Muscle layer of colon (tissue), 2 donors: ENCODE data around the gene DNAI4.

ENCODE experiments used
- H3K27ac ChIP-seq: one replicate; pipeline ENCODE4 v1.7.0; 2013; ENCODE audit warnings: low read depth, mild to moderate bottlenecking, low read length, moderate library complexity
- H3K27me3 ChIP-seq, 2 donors: one replicate each; pipeline ENCODE4 v1.7.0; 2013; ENCODE audit warnings: low read length in 2 of 2, mild to moderate bottlenecking in 2 of 2; ENCODE audit not compliant: insufficient read depth in 2 of 2, control insufficient read depth in 1 of 2
- H3K36me3 ChIP-seq: one replicate; pipeline ENCODE4 v1.7.0; 2013; ENCODE audit warnings: mild to moderate bottlenecking, low read length; ENCODE audit not compliant: insufficient read depth
- H3K4me1 ChIP-seq: one replicate; pipeline ENCODE4 v1.7.0; 2013; ENCODE audit warnings: mild to moderate bottlenecking, low read length; ENCODE audit not compliant: insufficient read depth
- H3K4me3 ChIP-seq, 2 donors: one replicate each; pipeline ENCODE4 v1.7.0; 2013; ENCODE audit warnings: low read length in 2 of 2, low read depth in 1 of 2, mild to moderate bottlenecking in 1 of 2, moderate library complexity in 1 of 2
- H3K9ac ChIP-seq: one replicate; pipeline ENCODE4 v1.7.0; 2013; ENCODE audit warnings: low read length
- H3K9me3 ChIP-seq: one replicate; pipeline ENCODE4 v1.7.0; 2013; ENCODE audit warnings: mild to moderate bottlenecking, low read length
- donor health status: abdominal sarcoma.
- donor health status: Adenocarcinoma of cecum.

Gene DNAI4

DNA sequence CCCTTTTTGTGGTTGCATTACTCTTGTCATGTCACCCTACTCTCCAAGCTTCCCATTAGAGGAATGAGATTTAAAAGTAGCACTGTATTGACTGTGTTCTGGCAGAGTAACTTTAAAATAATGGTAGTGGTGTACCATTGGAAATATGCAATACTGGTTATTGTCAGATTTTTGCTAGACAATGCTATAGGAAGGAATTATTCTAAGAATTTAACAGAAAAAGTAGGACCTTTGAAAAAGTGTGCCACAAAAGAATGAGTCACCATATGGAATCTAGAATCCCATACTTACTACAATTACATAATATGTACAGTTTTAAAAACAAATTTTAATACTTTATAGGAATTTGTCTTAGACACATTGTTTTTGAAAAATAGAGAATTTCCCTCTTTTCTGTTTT is 14.0 kb upstream of the DNAI4 start:
- no peak overlapping the region for H3K9ac ChIP-seq
- no peak overlapping the region for H3K4me3 ChIP-seq
- H3K9me3 ChIP-seq: no peaks in the 10 kb centered on the region
- H3K36me3 ChIP-seq: no peaks in the 10 kb centered on the region
- H3K27me3 ChIP-seq: no peaks in the 10 kb centered on the region
- peaks cover 30% of the 10 kb centered on the region for H3K4me1 ChIP-seq
- no peak overlapping the region for H3K27ac ChIP-seq

DNA sequence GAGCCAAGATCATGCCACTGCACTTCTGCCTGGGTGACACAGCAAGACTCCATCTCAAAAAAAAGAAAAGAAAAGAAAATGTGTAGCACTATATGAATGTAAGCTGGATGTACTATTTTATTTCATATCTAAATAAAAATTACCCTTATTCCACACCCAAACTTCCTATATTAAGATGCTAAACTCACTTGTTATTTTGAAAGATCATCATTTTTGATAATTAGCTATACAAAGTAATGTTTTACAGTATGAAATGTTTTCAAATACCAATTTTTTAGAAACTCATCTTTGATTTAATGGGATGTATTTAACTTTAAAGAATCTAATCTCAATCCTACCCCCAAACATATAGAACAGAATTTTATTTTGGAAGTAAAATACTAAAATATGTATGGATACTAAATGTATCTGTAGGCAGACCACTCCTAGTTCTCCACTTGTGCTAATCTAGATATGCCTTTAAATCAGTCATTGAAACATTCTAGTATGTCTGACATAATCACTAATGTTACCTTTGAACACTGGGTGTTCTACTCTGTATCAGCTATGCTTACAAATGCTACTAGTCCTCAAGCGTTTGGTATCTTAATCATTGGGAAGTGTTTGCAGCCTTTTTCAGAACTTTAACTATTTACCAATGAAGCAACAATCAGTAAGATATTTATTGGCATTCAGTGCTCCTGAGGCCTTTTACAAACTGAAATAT is 13.0 kb upstream of the DNAI4 start:
- Histone ChIP-seq H3K36me3 (no peaks in the 10 kb centered on the region), H3K27ac (no peak overlapping the region), H3K9me3 (no peaks in the 10 kb centered on the region), H3K27me3 (no peaks in the 10 kb centered on the region), H3K9ac (no peak overlapping the region), H3K4me1 (peaks cover 38% of the 10 kb centered on the region), H3K4me3 (no peak overlapping the region)

DNA sequence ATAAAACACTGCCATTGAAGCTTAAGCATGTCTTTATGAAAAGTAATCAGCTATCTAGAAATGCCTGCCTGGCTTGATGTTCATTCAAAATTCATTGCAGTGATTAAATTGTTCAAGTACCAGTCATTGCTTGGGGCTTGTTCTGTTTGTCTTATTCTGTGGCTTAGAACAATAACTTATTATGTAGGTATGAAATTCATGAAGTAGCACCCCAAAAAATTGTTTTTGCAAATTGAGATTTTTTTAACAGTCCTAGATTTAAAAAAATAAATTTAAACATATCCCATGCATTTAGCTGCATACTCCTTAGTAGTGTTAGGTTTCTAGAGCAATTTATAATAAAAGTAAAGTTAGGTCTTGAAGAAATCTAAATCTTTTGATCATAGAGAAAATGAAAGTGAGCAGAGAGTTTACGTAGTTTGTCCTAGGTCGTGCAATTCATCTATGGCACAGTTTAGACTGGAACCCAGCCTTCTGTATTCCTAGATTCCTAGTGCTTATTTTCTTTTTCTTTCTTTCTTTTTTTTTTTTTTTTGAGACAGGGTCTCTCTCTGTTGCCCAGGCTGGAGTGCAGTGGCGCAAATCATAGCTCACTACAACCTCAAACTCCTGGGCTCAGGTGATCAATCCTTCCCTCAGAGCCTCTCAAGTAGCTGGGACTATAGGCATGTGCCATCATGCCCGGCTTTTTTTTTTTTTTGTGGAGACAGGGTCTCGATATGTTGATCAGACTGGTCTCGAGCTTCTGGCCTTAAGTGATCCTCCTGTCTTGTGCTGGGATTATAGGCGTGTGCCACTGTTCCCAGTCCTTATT is 9.4 kb upstream of the DNAI4 start:
- peaks cover 44% of the 10 kb centered on the region for H3K4me1 ChIP-seq
- no peak overlapping the region for H3K27ac ChIP-seq
- H3K9ac ChIP-seq: no peak overlapping the region
- H3K4me3 ChIP-seq: no peak overlapping the region
- H3K27me3 ChIP-seq: no peaks in the 10 kb centered on the region
- H3K9me3 ChIP-seq: no peaks in the 10 kb centered on the region
- no peaks in the 10 kb centered on the region for H3K36me3 ChIP-seq

DNA sequence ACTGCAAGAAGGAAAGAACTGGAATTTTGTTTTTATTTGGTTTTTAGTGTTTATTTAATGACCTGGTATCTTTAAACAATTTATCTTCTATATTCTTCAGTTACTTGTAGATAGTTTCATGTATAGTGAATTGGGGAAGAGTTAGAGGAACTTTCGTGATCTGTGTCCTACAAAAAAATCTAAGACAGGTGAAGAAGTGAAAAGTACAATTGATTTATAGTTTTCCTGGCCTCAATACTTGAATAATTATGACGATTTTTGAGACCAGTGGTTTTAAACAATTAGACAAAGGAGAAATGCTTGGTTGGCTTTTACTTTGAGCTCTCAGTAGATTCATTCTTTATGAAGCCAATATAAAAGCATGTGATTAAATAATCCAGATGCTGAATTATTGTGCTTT is 7.6 kb upstream of the DNAI4 start:
- Histone ChIP-seq H3K9ac (no peak overlapping the region), H3K9me3 (no peaks in the 10 kb centered on the region), H3K4me1 (peaks cover 36% of the 10 kb centered on the region), H3K4me3 (no peak overlapping the region), H3K27ac (no peak overlapping the region), H3K36me3 (no peaks in the 10 kb centered on the region), H3K27me3 (no peaks in the 10 kb centered on the region)

DNA sequence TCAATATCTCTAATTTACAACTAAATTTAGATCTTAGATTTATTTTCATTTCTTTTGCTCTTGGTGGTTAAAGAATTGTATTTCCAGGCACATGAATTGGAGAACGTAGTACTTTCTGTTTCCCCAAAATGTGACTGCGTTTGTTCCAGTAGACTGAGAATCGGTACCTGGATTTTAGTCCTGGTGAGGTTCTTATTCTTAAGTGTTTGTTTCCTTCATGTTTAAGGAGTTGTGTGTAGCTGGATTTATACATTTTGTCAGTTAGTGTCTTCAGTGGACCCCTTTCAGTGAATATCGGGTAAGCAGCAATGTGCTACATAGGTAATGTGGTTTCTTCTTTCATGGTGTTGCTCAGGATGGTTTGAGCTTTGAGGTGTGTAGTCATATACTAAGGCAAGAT is 6.9 kb upstream of the DNAI4 start:
- Histone ChIP-seq H3K27me3 (no peaks in the 10 kb centered on the region), H3K9ac (peak overlapping the region; percentile 89), H3K4me3 (peak overlapping the region; percentile 79 to 80), H3K27ac (peak overlapping the region; percentile 80), H3K9me3 (no peaks in the 10 kb centered on the region), H3K4me1 (peaks cover 36% of the 10 kb centered on the region), H3K36me3 (no peaks in the 10 kb centered on the region)

DNA sequence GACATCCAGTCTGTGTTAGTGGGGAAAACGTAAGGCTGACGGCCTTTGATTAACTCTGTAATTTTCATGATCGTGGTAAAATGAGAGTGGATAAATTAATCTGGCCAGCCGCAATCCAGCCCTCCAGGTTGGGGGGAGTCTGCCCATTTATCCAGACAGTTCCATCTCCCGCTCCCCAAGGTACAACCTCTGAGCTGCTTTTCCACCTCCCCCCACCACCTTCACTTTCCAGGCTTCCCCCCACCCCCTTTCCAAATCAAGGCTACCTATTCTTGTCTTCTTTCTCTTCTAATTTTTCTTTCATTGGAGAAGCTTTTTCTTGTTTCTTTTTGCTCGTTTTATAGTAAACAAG is 6.1 kb upstream of the DNAI4 start:
- H3K27ac ChIP-seq: peak overlapping the region; percentile 80
- H3K9me3 ChIP-seq: no peaks in the 10 kb centered on the region
- peak overlapping the region; percentile 79 to 80 for H3K4me3 ChIP-seq
- H3K27me3 ChIP-seq: no peaks in the 10 kb centered on the region
- peak overlapping the region; percentile 89 for H3K9ac ChIP-seq
- H3K36me3 ChIP-seq: no peaks in the 10 kb centered on the region
- peaks cover 43% of the 10 kb centered on the region for H3K4me1 ChIP-seq

DNA sequence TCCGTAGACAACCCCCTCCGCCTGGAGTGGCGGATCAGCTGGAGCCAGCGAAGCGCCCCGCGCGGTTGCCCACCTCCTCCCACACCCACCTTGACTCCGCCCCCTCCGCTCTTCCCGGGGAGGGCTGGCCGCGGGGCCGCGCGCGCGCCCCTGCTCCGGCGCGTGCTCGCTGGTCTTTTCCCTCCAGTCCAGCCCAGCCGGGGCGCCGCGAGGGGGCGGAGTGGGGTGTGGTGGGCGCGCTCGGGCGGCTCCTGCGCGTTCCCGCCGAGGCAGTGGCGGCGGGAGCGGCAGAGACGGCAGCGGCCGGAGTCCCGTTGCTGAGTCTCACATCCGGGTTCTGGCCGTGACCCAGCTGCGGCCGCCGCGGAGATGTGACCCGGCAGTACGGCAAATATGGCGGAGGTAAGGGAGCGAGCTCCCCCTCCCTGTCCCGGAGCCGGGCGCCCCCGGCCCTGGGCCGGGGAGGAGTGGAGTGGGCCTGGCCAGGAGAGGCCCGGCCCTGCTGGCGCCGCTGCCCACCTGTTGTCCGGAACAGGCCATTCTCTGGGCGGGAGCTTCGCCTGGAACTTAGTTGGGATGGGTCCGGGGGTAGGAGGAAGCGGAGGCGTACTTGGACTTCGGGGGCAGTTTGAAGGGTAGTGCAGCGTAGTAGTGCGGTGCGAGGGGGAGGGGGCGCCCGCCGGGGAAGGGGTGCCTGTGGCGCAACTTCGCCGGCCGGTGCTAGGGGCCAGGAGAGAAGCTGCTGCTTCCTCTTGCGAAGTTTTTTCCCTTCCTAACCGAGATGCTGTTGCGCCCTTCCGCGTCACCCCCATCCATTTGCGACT is 5.6 kb upstream of the DNAI4 start:
- H3K27me3 ChIP-seq: no peaks in the 10 kb centered on the region
- peak overlapping the region; percentile 89 for H3K9ac ChIP-seq
- H3K36me3 ChIP-seq: no peaks in the 10 kb centered on the region
- peak overlapping the region; percentile 79 to 80 for H3K4me3 ChIP-seq
- peaks cover 40% of the 10 kb centered on the region for H3K4me1 ChIP-seq
- H3K9me3 ChIP-seq: no peaks in the 10 kb centered on the region
- peak overlapping the region; percentile 80 for H3K27ac ChIP-seq

DNA sequence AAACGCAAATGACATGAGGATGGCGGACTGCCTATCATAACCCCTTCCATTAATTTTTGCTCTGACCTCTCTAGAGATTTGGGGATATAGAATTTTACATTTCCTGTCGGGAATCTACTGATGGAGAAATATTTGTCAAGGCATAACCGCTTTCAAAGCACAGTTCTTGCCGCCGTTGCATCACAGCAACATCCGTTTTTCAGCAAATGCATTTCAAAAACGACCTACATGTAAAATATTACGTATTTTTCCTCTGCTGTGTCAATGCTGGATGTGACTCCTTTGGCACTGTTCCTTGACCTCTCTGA is 5.0 kb upstream of the DNAI4 start:
- H3K36me3 ChIP-seq: no peaks in the 10 kb centered on the region
- H3K27me3 ChIP-seq: no peaks in the 10 kb centered on the region
- peak overlapping the region; percentile 58 for H3K9ac ChIP-seq
- H3K27ac ChIP-seq: peak overlapping the region; percentile 80
- peaks cover 38% of the 10 kb centered on the region for H3K4me1 ChIP-seq
- no peaks in the 10 kb centered on the region for H3K9me3 ChIP-seq
- H3K4me3 ChIP-seq: peak overlapping the region; percentile 79 to 80

DNA sequence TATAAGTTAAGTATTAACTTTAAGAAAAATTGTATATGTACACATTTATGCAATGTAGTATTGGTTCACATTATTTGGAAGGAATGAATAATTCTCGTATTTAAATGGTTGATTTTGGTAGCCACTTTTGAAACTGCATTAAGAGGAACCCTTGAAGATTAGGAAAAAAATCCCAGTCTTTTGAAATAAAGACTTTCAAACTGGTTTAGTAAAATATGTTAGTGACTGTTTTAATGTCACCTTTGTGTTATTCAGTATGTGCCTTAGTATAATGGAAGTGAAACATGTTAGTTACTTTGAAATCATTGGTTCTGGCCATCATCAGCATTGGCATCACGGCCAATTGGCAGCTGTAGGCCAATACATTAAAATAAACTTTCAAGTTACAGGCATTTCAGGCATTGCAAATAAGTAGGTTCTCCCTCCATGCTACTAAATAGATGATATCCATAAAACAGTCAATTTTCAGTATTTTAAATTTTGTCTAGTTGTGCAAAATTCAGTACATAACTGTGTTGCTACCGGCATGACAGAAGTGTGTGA is 4.6 kb upstream of the DNAI4 start:
- H3K4me3 ChIP-seq: peak overlapping the region in 1 of 2 donors; percentile 79

DNA sequence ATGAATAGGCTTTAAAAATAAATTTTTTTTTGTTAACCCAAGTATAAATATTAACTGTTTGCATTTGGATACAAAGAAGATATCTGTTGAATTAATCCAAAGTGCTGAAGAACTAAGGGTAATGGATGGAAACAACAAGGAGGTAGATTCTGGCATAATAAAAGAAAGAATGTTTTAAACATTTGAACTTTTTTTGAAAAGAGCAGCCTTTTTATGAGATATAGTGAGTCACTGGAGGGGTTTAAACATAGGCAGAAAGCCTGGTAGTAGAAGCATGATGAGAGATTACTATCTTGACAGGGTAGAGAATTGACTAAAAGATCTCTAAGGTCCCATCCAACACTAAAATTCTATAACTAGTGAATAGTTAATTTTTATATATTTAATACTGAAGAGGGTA is 2.9 kb upstream of the DNAI4 start:
- Histone ChIP-seq H3K4me3 (no peak overlapping the region), H3K36me3 (no peaks in the 10 kb centered on the region), H3K9me3 (no peaks in the 10 kb centered on the region), H3K27ac (no peak overlapping the region), H3K4me1 (peaks cover 29% of the 10 kb centered on the region), H3K27me3 (no peaks in the 10 kb centered on the region), H3K9ac (no peak overlapping the region)

More for the DNA sequence above, 4.6 kb upstream of the DNAI4 start:
- H3K4me1 ChIP-seq: peaks cover 34% of the 10 kb centered on the region
- H3K27me3 ChIP-seq: no peaks in the 10 kb centered on the region
- H3K36me3 ChIP-seq: no peaks in the 10 kb centered on the region
- H3K9ac ChIP-seq: peak overlapping the region; percentile 58
- no peaks in the 10 kb centered on the region for H3K9me3 ChIP-seq
- peak overlapping the region; percentile 80 for H3K27ac ChIP-seq

DNA sequence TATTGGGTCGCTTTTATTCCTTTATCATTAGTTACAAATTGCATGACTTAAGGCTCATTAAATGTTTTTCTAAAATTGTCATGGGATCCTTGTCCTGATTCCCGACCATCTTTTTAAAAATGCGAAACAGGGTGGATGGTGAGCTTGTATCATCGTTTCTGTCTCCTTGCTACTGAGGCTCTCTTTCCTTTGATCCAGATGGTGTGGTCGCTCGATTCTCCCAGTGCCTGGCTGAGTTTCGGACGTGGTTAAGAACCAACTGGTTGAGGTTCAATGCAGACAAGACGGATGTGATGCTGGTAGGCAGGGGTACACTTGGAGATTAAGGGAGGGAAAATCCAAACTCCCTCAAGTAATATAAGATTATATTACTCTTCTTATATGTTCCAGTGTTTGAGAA is 1.3 kb upstream of the DNAI4 start:
- no peaks in the 10 kb centered on the region for H3K27me3 ChIP-seq
- peak overlapping the region; percentile 69 to 95 for H3K4me3 ChIP-seq
- H3K36me3 ChIP-seq: no peaks in the 10 kb centered on the region
- no peaks in the 10 kb centered on the region for H3K9me3 ChIP-seq
- peak overlapping the region; percentile 97 for H3K27ac ChIP-seq
- H3K4me1 ChIP-seq: peaks cover 21% of the 10 kb centered on the region
- peak overlapping the region; percentile 28 for H3K9ac ChIP-seq
